HL-60 (cell line): ENCODE measurements around the gene PTGES2.

Experiments
- DNase-seq, 2 experiments: peaks; one replicate each; pipeline ENCODE4 v3.0.0-alpha.2; 2010 to 2020; ENCODE audit warnings: low read depth in 1 of 2, low spot score in 1 of 2
- H3K27ac ChIP-seq: fragments of 250-450 bp; sonication (Bioruptor Pico); replicated peaks from 2 replicates; pipeline ENCODE4 v1.5.1; 2020; ENCODE audit warnings: mild to moderate bottlenecking, moderate library complexity
- H3K27me3 ChIP-seq: fragments of 250-450 bp; sonication (Bioruptor Pico); 2 replicates; pipeline ENCODE4 v1.5.1; 2021; ENCODE audit warnings: mild to moderate bottlenecking, moderate library complexity; ENCODE audit not compliant: insufficient read depth, poor library complexity, severe bottlenecking
- H3K4me3 ChIP-seq: replicated peaks from 2 replicates; pipeline ENCODE4 v1.5.1; 2011; ENCODE audit warnings: mild to moderate bottlenecking, control low read depth, low read length; ENCODE audit not compliant: insufficient read depth
- GABPA ChIP-seq: IDR thresholded peaks from 2 replicates; pipeline ENCODE4 v1.6.1; 2012; ENCODE audit warnings: low read depth
- POLR2AphosphoS5 ChIP-seq: IDR thresholded peaks from 2 replicates; pipeline ENCODE4 v1.6.1; 2012; ENCODE audit warnings: low read depth
- REST ChIP-seq: IDR thresholded peaks from 2 replicates; pipeline ENCODE4 v1.6.1; 2012; ENCODE audit warnings: low read depth; ENCODE audit not compliant: insufficient replicate concordance
- SPI1 ChIP-seq: IDR thresholded peaks from 2 replicates; pipeline ENCODE4 v1.6.1; 2012; ENCODE audit warnings: low read depth, mild to moderate bottlenecking, borderline replicate concordance
- TF ChIP-seq, protein P1 (sequence below): IDR thresholded peaks from one replicate; pipeline ENCODE4 v1.5.1; 2011; ENCODE audit warnings: low read length, control low read depth, inconsistent platforms; ENCODE audit not compliant: insufficient read depth

The PTGES2 gene

DNA sequence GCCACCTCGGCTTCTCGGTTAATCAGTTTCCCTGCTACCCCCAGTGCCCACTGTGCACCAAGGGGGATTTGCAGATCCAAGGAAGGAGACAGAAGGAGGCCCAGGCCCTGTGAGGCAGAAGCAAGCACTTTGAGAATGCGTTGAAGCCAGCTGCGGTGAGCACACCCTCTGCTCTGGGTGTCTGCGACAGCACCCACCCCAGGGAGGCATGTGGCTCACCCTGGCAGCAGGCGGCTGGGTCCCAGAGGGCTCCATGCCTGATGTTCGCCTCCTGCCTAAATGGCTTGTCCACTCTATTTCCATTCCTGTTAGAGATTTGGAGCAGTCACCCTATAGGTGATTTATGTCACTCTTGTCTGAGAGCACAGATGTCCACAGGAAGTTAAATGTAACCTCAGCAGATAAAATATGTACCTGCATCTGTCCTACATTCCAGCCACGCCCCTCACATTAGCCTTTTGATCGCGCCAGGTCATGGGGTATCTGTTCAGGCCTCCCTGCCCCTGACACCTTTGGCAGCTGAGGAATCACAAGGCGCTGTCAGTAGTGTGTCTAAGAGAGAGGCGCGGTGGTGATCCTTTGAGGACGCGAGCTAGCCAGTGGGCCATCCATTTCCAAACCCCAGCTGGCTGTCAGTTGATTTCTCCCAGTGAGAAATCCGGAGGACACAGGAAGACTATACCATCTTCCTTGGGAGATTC, 28.1 kb downstream of the PTGES2 start:
- Histone ChIP-seq H3K4me3 (no peak overlapping the region), H3K27ac (no peak overlapping the region)
- TF ChIP-seq POLR2AphosphoS5 (no peak), SPI1 (no peak), REST (no peak), GABPA (no peak)
- TF ChIP-seq, protein P1, sequence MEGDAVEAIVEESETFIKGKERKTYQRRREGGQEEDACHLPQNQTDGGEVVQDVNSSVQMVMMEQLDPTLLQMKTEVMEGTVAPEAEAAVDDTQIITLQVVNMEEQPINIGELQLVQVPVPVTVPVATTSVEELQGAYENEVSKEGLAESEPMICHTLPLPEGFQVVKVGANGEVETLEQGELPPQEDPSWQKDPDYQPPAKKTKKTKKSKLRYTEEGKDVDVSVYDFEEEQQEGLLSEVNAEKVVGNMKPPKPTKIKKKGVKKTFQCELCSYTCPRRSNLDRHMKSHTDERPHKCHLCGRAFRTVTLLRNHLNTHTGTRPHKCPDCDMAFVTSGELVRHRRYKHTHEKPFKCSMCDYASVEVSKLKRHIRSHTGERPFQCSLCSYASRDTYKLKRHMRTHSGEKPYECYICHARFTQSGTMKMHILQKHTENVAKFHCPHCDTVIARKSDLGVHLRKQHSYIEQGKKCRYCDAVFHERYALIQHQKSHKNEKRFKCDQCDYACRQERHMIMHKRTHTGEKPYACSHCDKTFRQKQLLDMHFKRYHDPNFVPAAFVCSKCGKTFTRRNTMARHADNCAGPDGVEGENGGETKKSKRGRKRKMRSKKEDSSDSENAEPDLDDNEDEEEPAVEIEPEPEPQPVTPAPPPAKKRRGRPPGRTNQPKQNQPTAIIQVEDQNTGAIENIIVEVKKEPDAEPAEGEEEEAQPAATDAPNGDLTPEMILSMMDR = no peak

DNA sequence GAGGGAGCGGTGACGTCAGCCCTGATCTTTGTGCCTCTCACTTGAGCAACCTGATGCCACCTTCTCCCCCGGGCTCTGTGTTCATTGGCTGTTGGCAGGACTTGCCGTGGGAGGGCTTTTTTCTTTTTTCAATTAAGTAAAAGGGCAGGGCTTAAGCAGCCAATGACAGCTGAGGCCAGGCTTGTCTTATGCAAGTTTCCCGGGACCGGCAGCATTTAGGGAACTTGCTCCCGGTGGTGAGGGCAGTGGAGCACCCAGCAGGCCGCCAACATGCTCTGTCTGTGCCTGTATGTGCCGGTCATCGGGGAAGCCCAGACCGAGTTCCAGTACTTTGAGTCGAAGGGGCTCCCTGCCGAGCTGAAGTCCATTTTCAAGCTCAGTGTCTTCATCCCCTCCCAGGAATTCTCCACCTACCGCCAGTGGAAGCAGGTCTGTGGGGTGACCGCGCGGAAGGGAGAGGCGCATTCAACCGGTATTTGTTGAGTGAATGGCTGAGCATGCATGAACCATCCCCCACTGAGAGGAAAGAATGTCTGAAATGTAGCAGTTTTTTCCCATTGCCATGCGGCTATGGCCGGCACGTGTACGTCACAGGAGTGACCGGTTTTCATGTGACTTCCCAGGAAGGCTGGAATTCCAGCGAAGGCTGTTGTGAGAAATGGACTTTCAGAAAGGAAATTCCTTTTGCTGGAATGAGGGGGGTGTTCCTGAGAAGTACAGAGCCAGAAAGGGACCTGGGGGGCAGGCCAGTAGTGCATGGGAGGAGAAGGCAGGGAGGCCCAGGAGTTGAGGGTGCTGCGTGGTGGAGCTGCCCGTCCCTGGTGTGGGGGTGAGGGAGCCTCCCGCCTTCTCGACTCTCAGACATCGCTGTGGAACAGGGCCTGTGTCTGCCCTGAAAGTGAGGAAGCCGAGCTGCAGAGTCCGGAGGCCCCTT, 29.0 kb downstream of the PTGES2 start:
- Histone ChIP-seq H3K27ac (peak overlapping the region; percentile 3; the same call in 1 of the 2 replicates), H3K27me3 (no peaks in the 10 kb centered on the region), H3K4me3 (peak overlapping the region; percentile 22; the same call in 1 of the 2 replicates)
- TF ChIP-seq POLR2AphosphoS5 = peak; percentile 60; the same call in 1 of the 2 replicates
- no peak; the same call in 1 of the 2 replicates for TF ChIP-seq SPI1
- TF ChIP-seq, protein P1 = no peak
- peak; percentile 89 to 97 for DNase-seq

More for the DNA sequence above, 28.1 kb downstream of the PTGES2 start:
- no peak for DNase-seq
- no peaks in the 10 kb centered on the region for H3K27me3 ChIP-seq

DNA sequence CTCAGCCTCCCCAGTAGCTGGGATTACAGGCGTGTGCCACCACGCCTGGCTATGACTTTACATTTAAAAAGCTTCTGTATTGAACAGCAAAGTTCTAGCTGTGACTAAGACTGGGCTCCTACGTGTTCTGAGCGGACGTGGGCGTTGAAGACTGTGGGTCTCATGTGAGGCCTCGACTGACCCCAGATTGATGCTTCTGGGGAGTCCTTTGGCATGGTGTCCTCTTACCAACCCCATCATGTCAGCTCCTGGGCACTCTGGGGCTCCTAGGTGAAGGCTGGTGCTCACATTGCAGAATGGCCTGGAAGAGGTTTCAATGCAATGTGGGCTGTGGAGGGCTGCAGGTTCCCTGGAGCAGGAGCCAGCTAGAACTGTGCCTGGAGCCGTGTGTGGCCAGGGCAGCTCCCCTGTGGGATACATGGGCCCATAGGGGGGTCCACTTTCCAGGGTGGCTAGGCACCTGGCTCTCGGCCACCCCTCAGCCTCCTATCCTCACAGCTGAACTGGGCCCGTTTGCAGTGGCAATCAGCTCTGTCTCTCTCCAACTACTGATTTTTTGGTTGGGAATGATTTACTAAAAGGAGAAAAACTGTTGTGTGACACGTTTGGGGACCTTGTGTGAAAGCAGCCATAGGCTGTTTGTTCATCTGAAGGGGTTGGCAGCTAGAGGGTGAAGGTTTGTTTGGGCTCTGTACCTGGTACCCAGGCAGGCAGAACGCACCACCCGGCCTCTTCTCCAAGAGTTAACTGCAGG, 29.8 kb downstream of the PTGES2 start:
- no peak for TF ChIP-seq REST
- no peak for TF ChIP-seq POLR2AphosphoS5
- no peak for TF ChIP-seq GABPA
- TF ChIP-seq, protein P1 = no peak
- no peak for TF ChIP-seq SPI1
- Histone ChIP-seq H3K4me3 (no peak overlapping the region), H3K27me3 (no peaks in the 10 kb centered on the region), H3K27ac (peak overlapping the region; percentile 18)
- no peak for DNase-seq
